K562 (cell line): ENCODE data around the gene C14orf180. TPM values are rescaled to one million over a fixed set of nuclear protein-coding genes. Genes with fewer than 3 reads are reported as not detected.

Source experiments
- ATAC-seq: fragments of 200-7000 bp; cut with Tn5 transposase; 3 replicates; pipeline ENCODE4 v1.9.1; 2020; ENCODE audit warnings: moderate library complexity
- BruUV-seq: library from RNA; stranded (reverse); fragments of 400-500 nt; replicated peaks from 2 replicates; lab custom pipeline; 2021; lab: Mats Ljungman, UMichigan
- CTCF ChIA-PET: fragments of 300-600 bp; formaldehyde crosslinking; extraction: SDS; loops from one replicate; lab custom pipeline; 2021; ENCODE audit warnings: low intra/inter-chr PET ratio; lab: Yijun Ruan, JAX
- POLR2A ChIA-PET: fragments of 300-600, 350-650 bp; sonication (Branson Sonifier 250); formaldehyde crosslinking; extraction: SDS; loops from one replicate; lab custom pipeline; 2021; ENCODE audit warnings: antibody characterized with exemption, inconsistent platforms; lab: Yijun Ruan, JAX
- DNase-seq, 4 experiments: peaks; one replicate each; pipeline versions ENCODE4 v3.0.0 to v3.0.0-alpha.2; 2011 to 2018; ENCODE audit warnings: low spot score in 3 of 4, mixed read lengths in 3 of 4; ENCODE audit errors: extremely low read depth in 1 of 4
- FAIRE-seq: peaks from 2 replicates; lab custom pipeline; 2011; peaks lifted over from hg19 to GRCh38; lab: Jason Lieb, UNC
- H2AFZ ChIP-seq: 2 replicates; pipeline ENCODE4 v1.6.0; 2011; ENCODE audit warnings: low read depth, low read length, control low read depth, inconsistent platforms
- H3K27ac ChIP-seq: fragments of 200-600 bp; 3 replicates; pipeline ENCODE4 v1.8.0; 2011; ENCODE audit warnings: low read depth, mild to moderate bottlenecking, control low read depth, inconsistent platforms, low read length, moderate library complexity, mixed read lengths; ENCODE audit errors: extremely low read depth
- H3K27me3 ChIP-seq, 2 experiments: fragments of 300-600 bp in 1 of 2; 2 replicates in 1 of 2; 3 replicates in 1 of 2; pipeline versions ENCODE4 v1.6.0 to v1.8.0; 2011; ENCODE audit warnings: inconsistent platforms in 2 of 2, low read length in 2 of 2, mild to moderate bottlenecking in 1 of 2, mixed read lengths in 1 of 2, moderate library complexity in 1 of 2; ENCODE audit not compliant: control insufficient read depth in 2 of 2, insufficient read depth in 2 of 2
- H3K36me3 ChIP-seq: fragments of 300-600 bp; 3 replicates; pipeline ENCODE4 v1.8.0; 2011; ENCODE audit warnings: mild to moderate bottlenecking, low read length, inconsistent platforms; ENCODE audit not compliant: control insufficient read depth, insufficient read depth
- H3K4me1 ChIP-seq, 2 experiments: fragments of 200-600 bp in 1 of 2; replicated peaks in 1 of 2; 2 replicates in 1 of 2; 3 replicates in 1 of 2; pipeline versions ENCODE4 v1.5.1 to v1.8.0; 2011; ENCODE audit warnings: inconsistent platforms in 2 of 2, low read length in 2 of 2, mild to moderate bottlenecking in 1 of 2, mixed read lengths in 1 of 2, moderate library complexity in 1 of 2; ENCODE audit not compliant: control insufficient read depth in 2 of 2, insufficient read depth in 2 of 2
- H3K4me2 ChIP-seq: 2 replicates; pipeline ENCODE4 v1.6.1; 2011; ENCODE audit warnings: low read length, control low read depth, inconsistent platforms, mixed read lengths; ENCODE audit not compliant: insufficient read depth
- H3K4me3 ChIP-seq: fragments of 200-600 bp; sonication (generic), shearing (Covaris generic); 2 replicates; pipeline ENCODE4 v1.5.1; 2016; ENCODE audit warnings: control low read depth, inconsistent platforms
- H3K79me2 ChIP-seq: fragments of 200-600 bp; 3 replicates; pipeline ENCODE4 v1.8.0; 2011; ENCODE audit warnings: low read length, inconsistent platforms; ENCODE audit not compliant: control insufficient read depth, insufficient read depth
- H3K9ac ChIP-seq, 2 experiments: 2 replicates each; pipeline versions ENCODE4 v1.6.0 to v1.6.1; 2011; ENCODE audit warnings: low read depth in 2 of 2, low read length in 2 of 2, control low read depth in 1 of 2, inconsistent platforms in 1 of 2, mild to moderate bottlenecking in 1 of 2, mixed read lengths in 1 of 2; ENCODE audit not compliant: insufficient read depth in 1 of 2
- H3K9me1 ChIP-seq: one replicate; pipeline ENCODE4 v1.6.0; 2011; ENCODE audit warnings: inconsistent platforms, mild to moderate bottlenecking, low read length, moderate library complexity; ENCODE audit not compliant: control insufficient read depth, insufficient read depth
- H3K9me3 ChIP-seq: replicated peaks from 2 replicates; pipeline ENCODE4 v1.5.1; 2011; ENCODE audit warnings: low read depth, low read length, inconsistent platforms; ENCODE audit not compliant: control insufficient read depth, insufficient read depth
- H4K20me1 ChIP-seq: replicated peaks from 2 replicates; pipeline ENCODE4 v1.6.1; 2011; ENCODE audit warnings: low read length, inconsistent platforms, mixed read lengths; ENCODE audit not compliant: control insufficient read depth, insufficient read depth
- ARID1B ChIP-seq: fragments of 450-650 bp; IDR thresholded peaks from 2 replicates; pipeline ENCODE4 v1.6.1; 2016; ENCODE audit warnings: antibody characterized with exemption, mild to moderate bottlenecking, inconsistent platforms
- FOXA1 ChIP-seq: fragments of 450-650 bp; IDR thresholded peaks from 2 replicates; pipeline ENCODE4 v1.6.1; 2016; ENCODE audit warnings: mild to moderate bottlenecking, borderline replicate concordance
- HNRNPUL1 ChIP-seq: fragments of 200-400 bp; formaldehyde crosslinking; IDR thresholded peaks from 2 replicates; pipeline ENCODE4 v1.6.1; 2017; ENCODE audit warnings: low read length
- KLF6 ChIP-seq: fragments of 250-450 bp; sonication (Bioruptor Pico); IDR thresholded peaks from 2 replicates; pipeline ENCODE4 v1.4.0; 2020; ENCODE audit warnings: mild to moderate bottlenecking, moderate library complexity, borderline replicate concordance
- MYC ChIP-seq, 2 experiments: fragments of 250-450 bp in 1 of 2; sonication (Bioruptor Pico) in 1 of 2; IDR thresholded peaks; 2 replicates each; pipeline versions ENCODE4 v1.5.1 to v1.6.1; 2012 to 2021; ENCODE audit warnings: low read depth in 2 of 2, borderline replicate concordance in 1 of 2, improper control_type of control experiment in 1 of 2, low read length in 1 of 2, mild to moderate bottlenecking in 1 of 2, moderate library complexity in 1 of 2
- PREB ChIP-seq: sonication (generic); formaldehyde crosslinking; IDR thresholded peaks from 2 replicates; pipeline ENCODE4 v1.8.1; 2023; ENCODE audit warnings: mild to moderate bottlenecking, missing genetic modification reagents
- RNF2 ChIP-seq: sonication (generic); IDR thresholded peaks from 2 replicates; pipeline ENCODE4 v1.6.1; 2016
- SRSF9 ChIP-seq: fragments of 200-400 bp; formaldehyde crosslinking; IDR thresholded peaks from 2 replicates; pipeline ENCODE4 v1.6.1; 2017; ENCODE audit warnings: low read depth, low read length, borderline replicate concordance
- ZKSCAN1 ChIP-seq: fragments of 150-350 bp; IDR thresholded peaks from 2 replicates; pipeline ENCODE4 v1.6.1; 2016; ENCODE audit warnings: low read depth, low read length
- ZNF589 ChIP-seq: fragments of 200-800 bp; sonication (Bioruptor generic); IDR thresholded peaks from 2 replicates; pipeline ENCODE4 v1.6.1; 2016; ENCODE audit warnings: low read depth, missing genetic modification characterization, missing compliant biosample characterization
- ZNF696 ChIP-seq: fragments of 250-450 bp; sonication (Bioruptor Pico); conservative IDR thresholded peaks from 2 replicates; pipeline ENCODE4 v1.4.0; 2020; ENCODE audit warnings: mild to moderate bottlenecking, moderate library complexity
- ZNF740 ChIP-seq, 3 experiments: fragments of 200-800 bp in 1 of 3; sonication (Bioruptor generic) in 1 of 3; sonication (generic) in 1 of 3; formaldehyde crosslinking in 1 of 3; IDR thresholded peaks; 2 replicates each; pipeline versions ENCODE4 v1.6.1 to v1.8.0; 2016 to 2022; ENCODE audit warnings: mild to moderate bottlenecking in 2 of 3, missing compliant biosample characterization in 2 of 3, missing genetic modification characterization in 2 of 3, missing genetic modification reagents in 1 of 3
- WGBS: fragments of 100-300 bp; shearing (Covaris generic); methylation state at CpG from one replicate; pipeline ENCODE4 v1.1.6; 2016; ENCODE audit warnings: low coverage, mixed read lengths; ENCODE audit not compliant: insufficient coverage; ENCODE audit errors: missing lambda C conversion rate; 5-methylcytosine and 5-hydroxymethylcytosine counted together
- in situ Hi-C: fragments of 300-500 bp; cut with MboI; formaldehyde crosslinking; loops from 4 replicates; pipeline ENCODE4 v1.15.0; 2018; ENCODE audit warnings: inconsistent platforms, mixed read lengths
- intact Hi-C: fragments of 100-400 bp; cut with micrococcal nuclease; formaldehyde crosslinking; loops from 2 replicates; pipeline ENCODE4 v1.14.2; 2022
- polyA plus RNA-seq, 8 experiments: library from polyadenylated mRNA; depleted of rRNA in 4 of 8; stranded (reverse) in 5 of 8; unstranded in 3 of 8; fragments of >200 nt; fragmentation: Nextera tagmentation in 2 of 8; fragmentation: Illumina TruSeq in 1 of 8; extraction: Ambion mirVana in 2 of 8; extraction: Trizol in 1 of 8; gene quantifications; 2 replicates each; pipeline versions ENCODE4 v1.2.1 to v1.2.3, GENCODE V29; 2011 to 2014; ENCODE audit warnings: inconsistent platforms in 1 of 8, missing spikeins in 1 of 8
- total RNA-seq, 7 experiments: library from RNA; depleted of rRNA in 6 of 7; stranded (reverse); fragments of >200 nt in 6 of 7; fragmentation: Illumina TruSeq in 2 of 7; extraction: Trizol in 2 of 7; gene quantifications; 2 replicates each; pipeline versions ENCODE4 v1.2.1 to v1.2.3, GENCODE V29; 2011 to 2021; ENCODE audit warnings: low replicate concordance in 1 of 7
- TF ChIP-seq, protein P1 (sequence below): fragments of 450-650 bp; IDR thresholded peaks from 2 replicates; pipeline ENCODE4 v1.6.1; 2017; ENCODE audit warnings: mild to moderate bottlenecking, moderate library complexity
- TF ChIP-seq, protein P2 (sequence below): fragments of 250-450 bp; sonication (Bioruptor Pico); IDR thresholded peaks from 2 replicates; pipeline ENCODE4 v1.4.0; 2020; ENCODE audit warnings: mild to moderate bottlenecking
- TF ChIP-seq, protein P3 (sequence below): fragments of 250-450 bp; sonication (Bioruptor Pico); IDR thresholded peaks from 2 replicates; pipeline ENCODE4 v1.5.0; 2020; ENCODE audit warnings: mild to moderate bottlenecking

Gene C14orf180
- total and polyA plus RNA-seq, 9 of the 15 experiments (the other 6 are each of a cell fraction or from before 2014, with no cell fraction given) = not detected

- no peaks in the 10 kb centered on the region for H3K36me3 ChIP-seq
- ATAC-seq = no peak
- CTCF ChIA-PET = interaction anchor here (0.7 kb wide), 1 partner anchor 77 kb away, joined by 3 read pairs; no protein-coding TSS in a partner anchor
- H2AFZ ChIP-seq = no peak overlapping the region
- intact Hi-C loops (no loop called here), in situ Hi-C loops (no loop called here)
- H3K9ac ChIP-seq = no peak overlapping the region
- H3K27me3 ChIP-seq = peaks cover 0 to 50% of the 10 kb centered on the region in 2 experiments; a peak in 2 of 5 replicates
- no peaks in the 10 kb centered on the region for H3K9me3 ChIP-seq
- WGBS = 0% methylated on average over 5 of the region's 5 CpGs
- no peak overlapping the region for H3K27ac ChIP-seq
- 0 out of 2 replicates have a peak, but pooled peaks cover 3% of the 10 kb centered on the region for H4K20me1 ChIP-seq
- no peak for DNase-seq
- no TSS peak for BruUV-seq
- H3K4me1 ChIP-seq = peaks cover 0 to 35% of the 10 kb centered on the region in 2 experiments; a peak in 2 of 5 replicates
- no peaks in the 10 kb centered on the region for H3K79me2 ChIP-seq
- H3K4me2 ChIP-seq = no peak overlapping the region
- FAIRE-seq = no peak
- POLR2A ChIA-PET = interaction anchor here (0.6 kb wide), 1 partner anchor 560 kb away, joined by 3 read pairs; no protein-coding TSS in a partner anchor
- no peaks in the 10 kb centered on the region for H3K9me1 ChIP-seq
- H3K4me3 ChIP-seq = no peak overlapping the region
- TF ChIP-seq, protein P1, sequence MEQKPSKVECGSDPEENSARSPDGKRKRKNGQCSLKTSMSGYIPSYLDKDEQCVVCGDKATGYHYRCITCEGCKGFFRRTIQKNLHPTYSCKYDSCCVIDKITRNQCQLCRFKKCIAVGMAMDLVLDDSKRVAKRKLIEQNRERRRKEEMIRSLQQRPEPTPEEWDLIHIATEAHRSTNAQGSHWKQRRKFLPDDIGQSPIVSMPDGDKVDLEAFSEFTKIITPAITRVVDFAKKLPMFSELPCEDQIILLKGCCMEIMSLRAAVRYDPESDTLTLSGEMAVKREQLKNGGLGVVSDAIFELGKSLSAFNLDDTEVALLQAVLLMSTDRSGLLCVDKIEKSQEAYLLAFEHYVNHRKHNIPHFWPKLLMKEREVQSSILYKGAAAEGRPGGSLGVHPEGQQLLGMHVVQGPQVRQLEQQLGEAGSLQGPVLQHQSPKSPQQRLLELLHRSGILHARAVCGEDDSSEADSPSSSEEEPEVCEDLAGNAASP = no peak
- TF ChIP-seq, protein P2, sequence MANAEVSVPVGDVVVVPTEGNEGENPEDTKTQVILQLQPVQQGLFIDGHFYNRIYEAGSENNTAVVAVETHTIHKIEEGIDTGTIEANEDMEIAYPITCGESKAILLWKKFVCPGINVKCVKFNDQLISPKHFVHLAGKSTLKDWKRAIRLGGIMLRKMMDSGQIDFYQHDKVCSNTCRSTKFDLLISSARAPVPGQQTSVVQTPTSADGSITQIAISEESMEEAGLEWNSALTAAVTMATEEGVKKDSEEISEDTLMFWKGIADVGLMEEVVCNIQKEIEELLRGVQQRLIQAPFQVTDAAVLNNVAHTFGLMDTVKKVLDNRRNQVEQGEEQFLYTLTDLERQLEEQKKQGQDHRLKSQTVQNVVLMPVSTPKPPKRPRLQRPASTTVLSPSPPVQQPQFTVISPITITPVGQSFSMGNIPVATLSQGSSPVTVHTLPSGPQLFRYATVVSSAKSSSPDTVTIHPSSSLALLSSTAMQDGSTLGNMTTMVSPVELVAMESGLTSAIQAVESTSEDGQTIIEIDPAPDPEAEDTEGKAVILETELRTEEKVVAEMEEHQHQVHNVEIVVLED = no peak
- TF ChIP-seq MYC (IDR thresholded peaks at IDR 0.05; ENCODE audit: low read depth, low read length) = no peak
- no peak for TF ChIP-seq MYC (CRISPR knock-in tag; IDR thresholded peaks at IDR 0.05; ENCODE audit: borderline replicate concordance, low read depth)
- no peak for TF ChIP-seq ZKSCAN1
- TF ChIP-seq RNF2 = no peak
- no peak for TF ChIP-seq HNRNPUL1
- no peak for TF ChIP-seq ZNF696 (CRISPR knock-in tag)
- no peak for TF ChIP-seq FOXA1
- TF ChIP-seq, protein P3, sequence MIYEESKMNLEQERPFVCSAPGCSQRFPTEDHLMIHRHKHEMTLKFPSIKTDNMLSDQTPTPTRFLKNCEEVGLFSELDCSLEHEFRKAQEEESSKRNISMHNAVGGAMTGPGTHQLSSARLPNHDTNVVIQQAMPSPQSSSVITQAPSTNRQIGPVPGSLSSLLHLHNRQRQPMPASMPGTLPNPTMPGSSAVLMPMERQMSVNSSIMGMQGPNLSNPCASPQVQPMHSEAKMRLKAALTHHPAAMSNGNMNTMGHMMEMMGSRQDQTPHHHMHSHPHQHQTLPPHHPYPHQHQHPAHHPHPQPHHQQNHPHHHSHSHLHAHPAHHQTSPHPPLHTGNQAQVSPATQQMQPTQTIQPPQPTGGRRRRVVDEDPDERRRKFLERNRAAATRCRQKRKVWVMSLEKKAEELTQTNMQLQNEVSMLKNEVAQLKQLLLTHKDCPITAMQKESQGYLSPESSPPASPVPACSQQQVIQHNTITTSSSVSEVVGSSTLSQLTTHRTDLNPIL (CRISPR knock-in tag) = no peak
- TF ChIP-seq ZNF740 (CRISPR knock-in tag; IDR thresholded peaks at IDR 0.05) = no peak
- TF ChIP-seq ZNF740 (tag; IDR thresholded peaks at IDR 0.05) = no peak
- peak; percentile 16; the same call in 1 of the 2 replicates for TF ChIP-seq ARID1B
- no peak for TF ChIP-seq KLF6 (CRISPR knock-in tag)
- no peak for TF ChIP-seq ZNF589 (CRISPR knock-in tag)
- TF ChIP-seq PREB (CRISPR knock-in tag) = no peak
- TF ChIP-seq SRSF9 = no peak
These were observed 58.0 kb downstream of the C14orf180 start for GRCh38 chr14:104637546-104638003.
